Measurements from ENCODE around the gene TMEM89. TPM values are rescaled to one million over a fixed set of nuclear protein-coding genes. Genes with fewer than 3 reads are reported as not detected.

TMEM89 gene
- total RNA-seq, 1 experiment from 2014 or later, result 0.74 TPM

GRCh38 chr3:48662753-48663488, 41.4 kb upstream of the TMEM89 start, which contains the start of gene CELSR3:
CELSR3 (minus strand) TSS chr3:48662886; CDS start chr3:48662634, 252 bp downstream.
- no peak within 1 kb of the TSS for H2AK5ac ChIP-seq (ENCODE audit: insufficient read length, low read length)

More at GRCh38 chr3:48662753-48663488, 41.4 kb upstream of the TMEM89 start, which contains the start of gene CELSR3:
- peak within 1 kb of the TSS; percentile 76 for H3K27ac ChIP-seq (ENCODE audit: insufficient read length, low read depth, low read length)
- H3K9ac ChIP-seq (ENCODE audit: extremely low read depth, insufficient read length, low read length), result peak within 1 kb of the TSS; percentile 92
- H3K4me2 ChIP-seq (ENCODE audit: insufficient read depth, insufficient read length, low read length), result peak within 1 kb of the TSS; percentile 76
- no peaks in the 10 kb centered on the region for H3K4me1 ChIP-seq (ENCODE audit: insufficient read depth, low read length)
- H3K23me2 ChIP-seq (ENCODE audit: insufficient read length, low read depth, low read length, poor library complexity, severe bottlenecking), result peaks cover 18% of the 10 kb centered on the region
- peak; percentile 90 for DNase-seq
- H3K79me1 ChIP-seq (ENCODE audit: insufficient read depth, low read depth, low read length, poor library complexity, severe bottlenecking), result no peaks in the 10 kb centered on the region
- H2BK5ac ChIP-seq (ENCODE audit: insufficient read length, low read length), result peak within 1 kb of the TSS; percentile 37
- no peaks in the 10 kb centered on the region for H3K79me2 ChIP-seq (ENCODE audit: insufficient read depth, low read length)
- Mint-ChIP-seq H3K4me1 (peaks cover 16 to 17% of the 10 kb centered on the region in 2 experiments), H3K27me3 (ENCODE audit: low read depth) (peaks cover 4% of the 10 kb centered on the region; the same call in 1 of the 2 replicates), H3K9me3 (peaks cover 2 to 3% of the 10 kb centered on the region in 2 experiments; a peak in 2 of 5 replicates), H3K36me3 (ENCODE audit: insufficient read depth in 1 of 3, low read depth in 3 of 3) (peaks cover 21 to 46% (median 38%) of the 10 kb centered on the region in 3 experiments), H3K27ac (peak within 1 kb of the TSS; percentile 99 to 100 (median 100)), H3K4me3 (peak within 1 kb of the TSS; percentile 88 to 92)
- peak within 1 kb of the TSS; percentile 98 for H3K18ac ChIP-seq (ENCODE audit: insufficient read length, low read depth, low read length)
- H4K8ac ChIP-seq (replicated peaks; ENCODE audit: insufficient read length, low read depth, low read length), result no peak within 1 kb of the TSS
- H3K9me3 ChIP-seq (ENCODE audit: control insufficient read depth, low read depth, low read length), result no peaks in the 10 kb centered on the region
- H3K56ac ChIP-seq (ENCODE audit: insufficient read length, low read depth, low read length), result no peak within 1 kb of the TSS
- no peak within 1 kb of the TSS for H2BK15ac ChIP-seq (ENCODE audit: low read depth, low read length)
- peak within 1 kb of the TSS; percentile 42 for H4K91ac ChIP-seq (ENCODE audit: insufficient read length, low read depth, low read length)
- H4K5ac ChIP-seq (ENCODE audit: insufficient read length, low read depth, low read length), result peak within 1 kb of the TSS; percentile 94
- H2BK12ac ChIP-seq (ENCODE audit: insufficient read length, low read depth, low read length), result peak within 1 kb of the TSS; percentile 41
- no peak within 1 kb of the TSS for H3K23ac ChIP-seq (ENCODE audit: insufficient read length, low read depth, low read length)
- H3T11ph ChIP-seq (ENCODE audit: low read length), result no peak within 1 kb of the TSS
- peak within 1 kb of the TSS; percentile 95 for H3K14ac ChIP-seq (ENCODE audit: insufficient read depth, low read length)
- peak within 1 kb of the TSS; percentile 35; the same call in 1 of the 2 replicates for H3K4ac ChIP-seq (ENCODE audit: low read depth, low read length)
- no peak for TF ChIP-seq CTCF (conservative IDR thresholded peaks at IDR 0.05)
- peak within 1 kb of the TSS; percentile 90 for H2BK120ac ChIP-seq (ENCODE audit: low read depth, low read length, poor library complexity, severe bottlenecking)
- no peak within 1 kb of the TSS for H2AFZ ChIP-seq (ENCODE audit: low read length)
- WGBS (ENCODE audit: extremely low coverage, insufficient read length, low lambda C conversion rate), result no CpG with 5 or more reads among the region's 52 CpGs
- H4K20me1 ChIP-seq (ENCODE audit: control insufficient read depth, insufficient read depth, insufficient read length), result no peaks in the 10 kb centered on the region
- H2BK20ac ChIP-seq (ENCODE audit: low read depth, low read length, poor library complexity, severe bottlenecking), result no peak within 1 kb of the TSS
- H3K27me3 ChIP-seq (ENCODE audit: insufficient read depth, low read length), result no peaks in the 10 kb centered on the region

Measured in H9 (cell line).